Skeletal muscle tissue (tissue), 4 donors: ENCODE data around the gene TUBB1. TPM values are rescaled to one million over a fixed set of nuclear protein-coding genes. Genes with fewer than 3 reads are reported as not detected.

Experiments used
- H3K27ac ChIP-seq: one replicate; pipeline ENCODE4 v1.7.0; 2013; ENCODE audit warnings: mild to moderate bottlenecking, low read depth, low read length, inconsistent platforms
- H3K27me3 ChIP-seq, 3 donors: one replicate each; pipeline ENCODE4 v1.7.0; 2013; ENCODE audit warnings: low read length in 3 of 3; ENCODE audit not compliant: control insufficient read depth in 3 of 3, insufficient read depth in 3 of 3
- H3K36me3 ChIP-seq, 3 donors: one replicate each; pipeline ENCODE4 v1.7.0; 2013; ENCODE audit warnings: low read length in 3 of 3; ENCODE audit not compliant: control insufficient read depth in 3 of 3, insufficient read depth in 3 of 3
- H3K4me1 ChIP-seq, 3 donors: one replicate each; pipeline ENCODE4 v1.7.0; 2013; ENCODE audit warnings: low read length in 3 of 3, mild to moderate bottlenecking in 3 of 3; ENCODE audit not compliant: control insufficient read depth in 3 of 3, insufficient read depth in 3 of 3
- H3K4me3 ChIP-seq, 3 donors: one replicate each; pipeline ENCODE4 v1.7.0; 2013; ENCODE audit warnings: low read length in 3 of 3
- H3K9ac ChIP-seq, 3 donors: one replicate each; pipeline ENCODE4 v1.7.0; 2013; ENCODE audit warnings: low read length in 3 of 3, mild to moderate bottlenecking in 3 of 3, moderate library complexity in 2 of 3, low read depth in 1 of 3
- H3K9me3 ChIP-seq, 3 donors: one replicate each; pipeline ENCODE4 v1.7.0; 2013; ENCODE audit warnings: low read length in 3 of 3; ENCODE audit not compliant: control insufficient read depth in 3 of 3
- total RNA-seq: library from RNA; depleted of rRNA; stranded (reverse); fragments of >200 nt; gene quantifications from one replicate; pipeline ENCODE4 v1.2.3, GENCODE V29; 2014
- donor health status: Osteomylitis.

The TUBB1 gene
- total RNA-seq, 1 donor from 2014 or later, result 1.0 TPM

GRCh38 chr20:58987790-58988564, 31.3 kb upstream of the TUBB1 start:
- Histone ChIP-seq H3K9me3 (no peaks in the 10 kb centered on the region), H3K9ac (peak overlapping the region in 2 of 3 donors; percentile 1 to 25), H3K4me3 (no peak overlapping the region), H3K4me1 (peaks cover 14 to 30% (median 18%) of the 10 kb centered on the region in 3 donors), H3K27me3 (no peaks in the 10 kb centered on the region), H3K36me3 (peaks cover 53 to 61% (median 57%) of the 10 kb centered on the region in 3 donors), H3K27ac (no peak overlapping the region)

- Histone ChIP-seq H3K27me3 (no peaks in the 10 kb centered on the region), H3K36me3 (peaks cover 58 to 66% (median 63%) of the 10 kb centered on the region in 3 donors)
Observed at GRCh38 chr20:58988565-58988882, 30.7 kb upstream of the TUBB1 start.

DNA sequence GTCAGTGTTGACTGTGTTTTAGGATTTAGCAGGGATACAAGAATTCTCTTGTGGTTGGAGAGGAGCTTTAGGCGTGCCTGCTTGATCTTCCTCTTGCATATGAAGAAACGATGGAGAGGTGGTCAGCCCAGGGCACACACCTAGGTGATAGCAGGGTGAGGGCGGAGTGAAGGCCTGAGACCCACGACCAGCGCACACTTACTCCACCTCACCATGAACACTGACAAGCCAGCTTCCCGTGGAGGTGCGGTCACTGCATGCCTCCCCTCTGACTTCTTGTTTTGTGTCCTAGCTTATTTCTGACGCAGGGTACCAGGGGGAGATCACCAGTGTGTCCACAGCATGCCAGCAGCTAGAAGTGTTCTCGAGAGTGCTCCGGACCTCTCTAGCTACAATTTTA, 30.0 kb upstream of the TUBB1 start:
- Histone ChIP-seq H3K36me3 (peaks cover 65 to 72% (median 68%) of the 10 kb centered on the region in 3 donors), H3K27me3 (no peaks in the 10 kb centered on the region), H3K4me3 (no peak overlapping the region), H3K4me1 (peaks cover 14 to 25% (median 17%) of the 10 kb centered on the region in 3 donors), H3K9ac (no peak overlapping the region), H3K27ac (no peak overlapping the region), H3K9me3 (no peaks in the 10 kb centered on the region)

More at GRCh38 chr20:58988565-58988882, 30.7 kb upstream of the TUBB1 start:
- no peak overlapping the region for H3K27ac ChIP-seq
- H3K9ac ChIP-seq, result peak overlapping the region in 2 of 3 donors; percentile 1 to 25
- no peaks in the 10 kb centered on the region for H3K9me3 ChIP-seq
- no peak overlapping the region for H3K4me3 ChIP-seq
- peaks cover 14 to 32% (median 23%) of the 10 kb centered on the region in 3 donors for H3K4me1 ChIP-seq

DNA sequence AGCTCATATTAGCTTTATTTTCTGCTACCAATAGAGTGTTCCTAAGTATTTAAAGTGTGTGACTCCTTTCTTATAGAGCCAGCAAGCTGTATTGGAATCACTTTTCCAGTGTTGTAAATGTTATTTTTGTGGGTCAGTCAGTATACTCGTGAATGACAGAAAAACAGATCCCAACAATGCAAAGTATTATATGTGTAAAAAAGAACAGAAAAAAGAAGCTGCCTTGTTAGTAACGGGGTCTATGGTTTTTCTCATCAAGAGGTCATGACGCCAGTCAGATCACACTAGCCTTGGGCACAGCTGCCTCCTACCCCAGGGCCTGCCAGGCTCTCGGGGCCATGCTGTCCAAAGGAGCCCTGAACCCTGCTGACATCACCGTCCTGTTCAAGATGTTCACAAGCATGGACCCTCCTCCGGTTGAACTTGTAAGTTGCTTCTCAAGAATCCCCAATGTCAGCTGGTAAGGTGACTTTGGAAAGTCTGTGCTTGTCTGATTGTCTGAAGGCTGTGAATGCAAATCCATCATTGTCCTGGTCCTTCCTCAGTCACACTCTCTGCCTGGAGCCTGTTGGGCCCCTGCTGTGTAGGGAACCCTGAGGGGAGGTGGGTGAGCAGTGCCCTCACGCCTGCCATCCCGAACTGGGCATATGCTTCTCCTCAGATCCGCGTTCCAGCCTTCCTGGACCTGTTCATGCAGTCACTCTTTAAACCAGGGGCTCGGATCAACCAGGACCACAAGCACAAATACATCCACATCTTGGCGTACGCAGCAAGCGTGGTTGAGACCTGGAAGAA, 28.4 kb upstream of the TUBB1 start:
- peaks cover 79 to 89% (median 81%) of the 10 kb centered on the region in 3 donors for H3K36me3 ChIP-seq

GRCh38 chr20:58991715-58992114, 27.5 kb upstream of the TUBB1 start:
- Histone ChIP-seq H3K36me3 (peaks cover 82 to 92% (median 90%) of the 10 kb centered on the region in 3 donors), H3K27me3 (no peaks in the 10 kb centered on the region), H3K27ac (no peak overlapping the region), H3K9me3 (no peaks in the 10 kb centered on the region), H3K4me1 (peaks cover 5 to 14% (median 8%) of the 10 kb centered on the region in 3 donors), H3K9ac (no peak overlapping the region), H3K4me3 (no peak overlapping the region)

More for the DNA sequence above, 28.4 kb upstream of the TUBB1 start:
- Histone ChIP-seq H3K27ac (no peak overlapping the region), H3K9ac (no peak overlapping the region), H3K27me3 (no peaks in the 10 kb centered on the region), H3K4me3 (no peak overlapping the region), H3K4me1 (peaks cover 7 to 14% (median 10%) of the 10 kb centered on the region in 3 donors), H3K9me3 (no peaks in the 10 kb centered on the region)

DNA sequence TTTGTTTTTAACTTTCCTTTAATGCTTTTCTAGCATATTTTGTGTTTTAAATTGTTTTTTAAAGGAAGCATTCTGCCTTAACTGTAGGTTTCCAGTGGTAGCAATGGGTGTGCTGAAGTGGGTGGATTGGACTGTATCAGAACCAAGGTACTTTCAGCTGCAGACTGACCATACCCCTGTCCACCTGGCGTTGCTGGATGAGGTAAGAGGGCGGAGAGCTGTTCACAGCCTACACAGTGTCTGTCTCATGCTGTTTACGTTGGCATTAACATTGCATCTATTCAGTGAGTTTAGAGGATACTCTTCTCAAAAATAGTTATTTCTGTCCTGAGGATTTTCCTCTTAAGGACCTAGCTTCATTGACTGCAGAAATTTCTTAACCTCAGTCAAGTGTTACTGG, 26.3 kb upstream of the TUBB1 start:
- Histone ChIP-seq H3K9me3 (no peaks in the 10 kb centered on the region), H3K9ac (no peak overlapping the region), H3K27me3 (no peaks in the 10 kb centered on the region), H3K36me3 (peaks cover 83 to 89% (median 89%) of the 10 kb centered on the region in 3 donors), H3K27ac (no peak overlapping the region), H3K4me3 (no peak overlapping the region), H3K4me1 (peaks cover 5 to 11% (median 8%) of the 10 kb centered on the region in 3 donors)

- Histone ChIP-seq H3K27ac (no peak overlapping the region), H3K4me1 (peaks cover 5 to 9% (median 8%) of the 10 kb centered on the region in 3 donors), H3K4me3 (no peak overlapping the region), H3K9me3 (no peaks in the 10 kb centered on the region), H3K9ac (no peak overlapping the region), H3K36me3 (peaks cover 77 to 87% (median 82%) of the 10 kb centered on the region in 3 donors), H3K27me3 (no peaks in the 10 kb centered on the region)
Observed at GRCh38 chr20:58993332-58994248, 25.6 kb upstream of the TUBB1 start.

DNA sequence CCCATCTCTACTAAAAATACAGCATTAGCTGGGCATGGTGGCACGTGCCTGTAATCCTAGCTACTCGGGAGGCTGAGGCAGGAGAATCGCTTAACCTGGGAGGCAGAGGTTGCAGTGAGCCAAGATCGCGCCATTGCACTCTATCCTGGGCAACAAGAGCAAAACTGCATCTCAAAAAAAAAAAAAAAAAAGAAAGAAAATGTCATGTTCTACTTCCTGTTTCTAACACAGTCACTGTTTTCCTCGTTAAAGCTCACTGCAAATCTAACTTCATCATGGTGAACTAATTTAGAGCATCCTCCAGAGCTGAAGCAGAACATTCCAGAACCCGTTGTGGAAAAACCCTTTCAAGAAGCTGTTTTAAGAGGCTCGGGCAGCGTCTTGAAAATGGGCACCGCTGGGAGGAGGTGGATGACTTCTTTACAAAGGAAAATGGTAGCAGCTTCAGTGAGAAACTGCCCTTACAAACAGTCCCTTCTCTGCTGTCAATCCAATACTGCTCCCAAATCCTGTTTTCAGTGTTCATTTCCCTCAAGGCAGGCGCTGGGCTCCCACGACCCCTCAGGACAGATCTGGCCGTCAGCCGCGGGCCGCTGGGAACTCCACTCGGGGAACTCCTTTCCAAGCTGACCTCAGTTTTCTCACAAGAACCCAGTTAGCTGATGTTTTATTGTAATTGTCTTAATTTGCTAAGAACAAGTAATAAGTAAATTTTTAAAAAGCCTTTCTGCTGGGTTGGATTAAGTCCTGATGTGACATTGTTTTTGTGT, 24.7 kb upstream of the TUBB1 start:
- Histone ChIP-seq H3K9ac (no peak overlapping the region), H3K27ac (no peak overlapping the region), H3K27me3 (no peaks in the 10 kb centered on the region), H3K4me1 (peaks cover 5 to 9% (median 8%) of the 10 kb centered on the region in 3 donors), H3K4me3 (no peak overlapping the region), H3K36me3 (peaks cover 70 to 82% (median 78%) of the 10 kb centered on the region in 3 donors), H3K9me3 (no peaks in the 10 kb centered on the region)
